Endometrial microvascular endothelial cells (primary cell): ENCODE measurements around the gene SLC2A6. TPM values are rescaled to one million over a fixed set of nuclear protein-coding genes. Genes with fewer than 3 reads are reported as not detected.

Experiments
- in situ Hi-C: cut with HindIII; loops from 2 replicates; pipeline ENCODE4 v1.10.0; 2017; ENCODE audit warnings: low sequenced_read_pairs, low pct_unique_long_range_greater_than_20kb; ENCODE audit errors: inconsistent ontology term
- total RNA-seq: library from RNA; depleted of rRNA; stranded (reverse); fragments of >200 nt; gene quantifications from one replicate; pipeline ENCODE4 v1.2.3, GENCODE V29; 2015; ENCODE audit errors: inconsistent ontology term

Gene SLC2A6
- total RNA-seq, 1 donor from 2014 or later: 45.3 TPM

- in situ Hi-C loops: no loop called here
Observed at GRCh38 chr9:133468777-133469421, 10.0 kb downstream of the SLC2A6 start.

GRCh38 chr9:133468374-133468773, 10.5 kb downstream of the SLC2A6 start:
- in situ Hi-C loops: no loop called here

- in situ Hi-C loops: no loop called here
Observed at GRCh38 chr9:133467101-133467500, 11.8 kb downstream of the SLC2A6 start.

- in situ Hi-C loops: no loop called here
Observed at GRCh38 chr9:133465984-133466383, 12.9 kb downstream of the SLC2A6 start.

GRCh38 chr9:133464638-133465037, 14.3 kb downstream of the SLC2A6 start:
- in situ Hi-C loops: no loop called here

GRCh38 chr9:133463864-133464615, 14.9 kb downstream of the SLC2A6 start:
- in situ Hi-C loops: no loop called here

- in situ Hi-C loops: no loop called here
Observed at GRCh38 chr9:133463234-133463863, 15.6 kb downstream of the SLC2A6 start.

- in situ Hi-C loops: no loop called here
Observed at GRCh38 chr9:133461975-133462374, 16.9 kb downstream of the SLC2A6 start.

- in situ Hi-C loops: no loop called here
Observed at GRCh38 chr9:133460405-133461175, 18.3 kb downstream of the SLC2A6 start.

GRCh38 chr9:133459476-133460404, 19.2 kb downstream of the SLC2A6 start, which contains the start of gene CACFD1:
Gene CACFD1 (plus strand): TSS chr9:133459978. CDS start chr9:133460067, 89 bp downstream.
- in situ Hi-C loops: no loop called here

GRCh38 chr9:133458643-133459312, 20.1 kb downstream of the SLC2A6 start:
- in situ Hi-C loops: no loop called here

GRCh38 chr9:133457748-133458147, 21.2 kb downstream of the SLC2A6 start:
- in situ Hi-C loops: no loop called here

GRCh38 chr9:133457233-133457632, 21.7 kb downstream of the SLC2A6 start:
- in situ Hi-C loops: no loop called here

GRCh38 chr9:133456409-133456808, 22.5 kb downstream of the SLC2A6 start:
- in situ Hi-C loops: no loop called here

GRCh38 chr9:133455936-133456335, 23.0 kb downstream of the SLC2A6 start:
- in situ Hi-C loops: no loop called here

GRCh38 chr9:133454943-133455673, 23.8 kb downstream of the SLC2A6 start:
- in situ Hi-C loops: no loop called here

- in situ Hi-C loops: no loop called here
Observed at GRCh38 chr9:133454325-133454724, 24.6 kb downstream of the SLC2A6 start.
